H1 (cell line): Measurements from ENCODE around the gene ZBTB43.

Source experiments
- ATF2 ChIP-seq: IDR thresholded peaks from 2 replicates; pipeline ENCODE4 v1.6.1; 2012; ENCODE audit warnings: low read length, inconsistent platforms
- CHD2 ChIP-seq: IDR thresholded peaks from 2 replicates; pipeline ENCODE4 v1.6.1; 2012; ENCODE audit warnings: low read length, improper control_type of control experiment
- SP1 ChIP-seq: IDR thresholded peaks from 2 replicates; pipeline ENCODE4 v1.6.1; 2011; ENCODE audit warnings: low read depth, low read length

- TF ChIP-seq SP1 (no peak), CHD2 (no peak), ATF2 (no peak)
Observed at GRCh38 chr9:126756876-126757415, 47.9 kb upstream of the ZBTB43 start.
